HCT116 (cell line): ENCODE data around the gene ZNF112. TPM values are rescaled to one million over a fixed set of nuclear protein-coding genes. Genes with fewer than 3 reads are reported as not detected.

ENCODE experiments used
- ATAC-seq: fragments of 200-7000 bp; cut with Tn5 transposase; 2 replicates; pipeline ENCODE4 v1.9.1; 2020; ENCODE audit warnings: mild to moderate bottlenecking, moderate library complexity
- BruUV-seq: library from RNA; stranded (reverse); fragments of 400-500 nt; replicated peaks from 2 replicates; lab custom pipeline; 2021; lab: Mats Ljungman, UMichigan
- CTCF ChIA-PET: fragments of 300-600 bp; sonication (Branson Sonifier 250); formaldehyde crosslinking; loops from one replicate; lab custom pipeline; 2021; ENCODE audit warnings: antibody characterized with exemption; lab: Charles Lee
- POLR2A ChIA-PET: fragments of 300-600, 350-600 bp; sonication (Branson Sonifier 250); formaldehyde crosslinking; loops from one replicate; lab custom pipeline; 2021; ENCODE audit warnings: antibody characterized with exemption; lab: Charles Lee
- RAD21 ChIA-PET, 2 experiments: fragments of 300-600 bp; sonication (Branson Sonifier 250); formaldehyde crosslinking; loops; one replicate each; lab custom pipeline; 2023; ENCODE audit warnings: low total read pairs in 2 of 2; ENCODE audit not compliant: uncharacterized antibody in 2 of 2, unreplicated experiment in 2 of 2, low non-redundant PET in 1 of 2; lab: Charles Lee
- DNase-seq: peaks from one replicate; pipeline ENCODE4 v3.0.0-alpha.2; 2010; ENCODE audit warnings: low read depth, low spot score
- H2AFZ ChIP-seq: fragments of 200-600 bp; shearing (Covaris generic), sonication (generic); 2 replicates; pipeline ENCODE4 v1.6.1; 2017; ENCODE audit warnings: low read depth, mixed run types, mixed read lengths, antibody characterized with exemption, low read length; ENCODE audit not compliant: poor library complexity, severe bottlenecking
- H3K27ac ChIP-seq: 2 replicates; pipeline ENCODE4 v1.5.1; 2012; ENCODE audit warnings: low read depth, low read length
- H3K27me3 ChIP-seq: fragments of 200-600 bp; sonication (generic); 2 replicates; pipeline ENCODE4 v1.6.1; 2016; ENCODE audit warnings: mixed run types, low read length, mixed read lengths; ENCODE audit not compliant: insufficient read depth
- H3K36me3 ChIP-seq, 2 experiments: fragments of 200-500 bp in 1 of 2; fragments of 200-600 bp in 1 of 2; sonication (Bioruptor generic) in 1 of 2; sonication (generic) in 1 of 2; 2 replicates each; pipeline versions ENCODE4 v1.5.1 to v1.6.1; 2014 to 2016; ENCODE audit warnings: low read length in 2 of 2, inconsistent platforms in 1 of 2, mixed read lengths in 1 of 2, mixed run types in 1 of 2; ENCODE audit not compliant: insufficient read depth in 2 of 2, control insufficient read depth in 1 of 2
- H3K4me1 ChIP-seq, 2 experiments: fragments of 200-600 bp in 1 of 2; sonication (generic) in 1 of 2; 2 replicates each; pipeline versions ENCODE4 v1.5.1 to v1.6.1; 2012 to 2017; ENCODE audit warnings: low read length in 2 of 2, inconsistent platforms in 1 of 2, mild to moderate bottlenecking in 1 of 2, mixed read lengths in 1 of 2, mixed run types in 1 of 2, moderate library complexity in 1 of 2; ENCODE audit not compliant: insufficient read depth in 2 of 2, control insufficient read depth in 1 of 2
- H3K4me2 ChIP-seq: fragments of 200-600 bp; sonication (generic); 2 replicates; pipeline ENCODE4 v1.6.1; 2017; ENCODE audit warnings: mixed run types, low read length, mixed read lengths
- H3K4me3 ChIP-seq, 2 experiments: fragments of 200-600 bp in 1 of 2; sonication (generic) in 1 of 2; replicated peaks in 1 of 2; 2 replicates each; pipeline ENCODE4 v1.5.1; 2011 to 2016; ENCODE audit warnings: low read length in 2 of 2, control low read depth in 1 of 2, low read depth in 1 of 2, mild to moderate bottlenecking in 1 of 2, mixed read lengths in 1 of 2, mixed run types in 1 of 2
- H3K79me2 ChIP-seq: fragments of 200-600 bp; sonication (generic); 2 replicates; pipeline ENCODE4 v1.6.1; 2017; ENCODE audit warnings: mild to moderate bottlenecking, mixed run types, low read length, moderate library complexity, mixed read lengths; ENCODE audit not compliant: insufficient read depth
- H3K9ac ChIP-seq: fragments of 200-600 bp; sonication (generic); 2 replicates; pipeline ENCODE4 v1.6.1; 2016; ENCODE audit warnings: low read length, mixed read lengths
- H3K9me2 ChIP-seq: fragments of 200-600 bp; sonication (generic), shearing (Covaris generic); 2 replicates; pipeline ENCODE4 v1.6.1; 2017; ENCODE audit warnings: mixed run types, mild to moderate bottlenecking, moderate library complexity; ENCODE audit not compliant: insufficient read depth
- H3K9me3 ChIP-seq, 2 experiments: fragments of 200-500 bp in 1 of 2; fragments of 200-600 bp in 1 of 2; sonication (Bioruptor generic) in 1 of 2; sonication (generic) in 1 of 2; 2 replicates each; pipeline ENCODE4 v1.6.1; 2014 to 2017; ENCODE audit warnings: low read length in 2 of 2, mixed read lengths in 2 of 2, inconsistent platforms in 1 of 2, low read depth in 1 of 2, mild to moderate bottlenecking in 1 of 2, mixed run types in 1 of 2, moderate library complexity in 1 of 2; ENCODE audit not compliant: control insufficient read depth in 1 of 2, insufficient read depth in 1 of 2
- H4K20me1 ChIP-seq: fragments of 200-600 bp; sonication (generic), shearing (Covaris generic); 2 replicates; pipeline ENCODE4 v1.6.1; 2017; ENCODE audit warnings: mixed run types, mild to moderate bottlenecking, moderate library complexity; ENCODE audit not compliant: insufficient read depth
- CEBPB ChIP-seq: IDR thresholded peaks from 2 replicates; pipeline ENCODE4 v1.6.1; 2012; ENCODE audit warnings: low read depth
- CTCF ChIP-seq, 3 experiments: fragments of 200-600 bp in 1 of 3; sonication (generic) in 1 of 3; IDR thresholded peaks in 2 of 3; conservative IDR thresholded peaks in 1 of 3; 2 replicates each; pipeline ENCODE4 v1.5.1; 2012 to 2017; ENCODE audit warnings: low read depth in 2 of 3, low read length in 2 of 3, antibody characterized with exemption in 1 of 3, borderline replicate concordance in 1 of 3, control low read depth in 1 of 3, mild to moderate bottlenecking in 1 of 3, mixed read lengths in 1 of 3, mixed run types in 1 of 3, moderate library complexity in 1 of 3; ENCODE audit not compliant: insufficient read depth in 1 of 3
- EGR1 ChIP-seq: IDR thresholded peaks from 2 replicates; pipeline ENCODE4 v1.6.1; 2012; ENCODE audit warnings: low read depth
- ELF1 ChIP-seq: IDR thresholded peaks from 2 replicates; pipeline ENCODE4 v1.6.1; 2012; ENCODE audit warnings: low read depth, borderline replicate concordance
- JUND ChIP-seq: IDR thresholded peaks from 2 replicates; pipeline ENCODE4 v1.6.1; 2012
- RAD21 ChIP-seq: IDR thresholded peaks from 2 replicates; pipeline ENCODE4 v1.6.1; 2012; ENCODE audit warnings: low read depth, mild to moderate bottlenecking
- SP1 ChIP-seq: IDR thresholded peaks from 2 replicates; pipeline ENCODE4 v1.6.1; 2012; ENCODE audit warnings: low read depth
- TCF7L2 ChIP-seq: IDR thresholded peaks from 2 replicates; pipeline ENCODE4 v1.7.0; 2011; ENCODE audit warnings: borderline replicate concordance, inconsistent platforms; ENCODE audit not compliant: insufficient read depth, insufficient read length; ENCODE audit errors: extremely low read depth
- YY1 ChIP-seq: IDR thresholded peaks from 2 replicates; pipeline ENCODE4 v1.6.1; 2011; ENCODE audit warnings: low read length, low read depth, moderate library complexity, mild to moderate bottlenecking; ENCODE audit not compliant: insufficient replicate concordance; ENCODE audit errors: extremely low read depth
- ZBTB33 ChIP-seq: IDR thresholded peaks from 2 replicates; pipeline ENCODE4 v1.6.1; 2011; ENCODE audit warnings: mild to moderate bottlenecking, low read length, moderate library complexity; ENCODE audit not compliant: insufficient replicate concordance; ENCODE audit errors: extremely low read depth
- intact Hi-C: fragments of 100-400 bp; cut with micrococcal nuclease; formaldehyde crosslinking; loops from 2 replicates; pipeline ENCODE4 v1.10.0; 2022
- total RNA-seq: library from RNA; stranded (reverse); gene quantifications from one replicate; pipeline ENCODE4 v1.2.1, GENCODE V29; 2021; ENCODE audit not compliant: unreplicated experiment
- TF ChIP-seq, protein P1 (sequence below): IDR thresholded peaks from 2 replicates; pipeline ENCODE4 v1.6.1; 2012

ZNF112 gene
- total RNA-seq, 1 experiment from 2014 or later: 3.6 TPM

DNA sequence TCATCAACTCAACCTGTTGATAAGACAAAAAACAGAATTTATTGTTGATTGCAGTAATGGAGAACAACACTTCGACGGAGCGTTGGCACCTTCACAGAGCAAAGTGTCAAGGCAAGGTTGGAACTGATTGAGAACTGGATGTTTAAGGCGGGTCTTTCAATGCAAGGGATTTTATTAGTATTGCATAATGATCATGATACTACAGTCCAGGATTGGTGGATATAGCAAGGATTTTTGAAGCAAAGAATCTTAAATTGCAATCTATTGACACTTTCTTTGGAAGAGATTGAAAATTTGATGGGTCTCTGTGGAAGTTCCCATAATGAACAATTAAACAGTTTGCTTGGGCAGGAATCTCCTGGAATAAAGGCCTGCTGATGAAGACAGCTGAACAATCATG, 51.0 kb downstream of the ZNF112 start:
- DNase-seq (no peak), ATAC-seq (no peak)
- TF ChIP-seq CEBPB: no peak
- no peak for TF ChIP-seq ELF1
- no peak for TF ChIP-seq SP1
- no peak for TF ChIP-seq YY1
- TF ChIP-seq TCF7L2: no peak
- TF ChIP-seq, protein P1, sequence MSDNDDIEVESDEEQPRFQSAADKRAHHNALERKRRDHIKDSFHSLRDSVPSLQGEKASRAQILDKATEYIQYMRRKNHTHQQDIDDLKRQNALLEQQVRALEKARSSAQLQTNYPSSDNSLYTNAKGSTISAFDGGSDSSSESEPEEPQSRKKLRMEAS: no peak
- TF ChIP-seq ZBTB33: no peak
- TF ChIP-seq JUND: no peak
- no peak for TF ChIP-seq CTCF (IDR thresholded peaks at IDR 0.05 in 2 of 3, conservative IDR thresholded peaks at IDR 0.05 in 1 of 3; ENCODE audit: borderline replicate concordance in 1 of 3, insufficient read depth in 1 of 3, low read depth in 2 of 3, low read length in 2 of 3)
- TF ChIP-seq EGR1: no peak
- TF ChIP-seq RAD21: no peak
- H3K79me2 ChIP-seq: no peaks in the 10 kb centered on the region
- BruUV-seq: no TSS peak
- peaks cover 0 to 4% of the 10 kb centered on the region in 2 experiments; a peak in 1 of 4 replicates for H3K9me3 ChIP-seq
- RAD21 ChIA-PET: no interaction called here
- peaks cover 3 to 14% of the 10 kb centered on the region in 2 experiments; a peak in 3 of 4 replicates for H3K4me1 ChIP-seq
- no peaks in the 10 kb centered on the region for H3K27me3 ChIP-seq
- H3K9me2 ChIP-seq: no peaks in the 10 kb centered on the region
- no peaks in the 10 kb centered on the region for H4K20me1 ChIP-seq
- H3K4me2 ChIP-seq: peak overlapping the region; percentile 80; the same call in 1 of the 2 replicates
- no peak overlapping the region for H3K27ac ChIP-seq
- no peak overlapping the region for H3K4me3 ChIP-seq
- H2AFZ ChIP-seq: no peak overlapping the region
- no peak overlapping the region for H3K9ac ChIP-seq
- intact Hi-C loops: loop anchor here (1.0 to 2.0 kb wide), 2 partner anchors 51 to 193 kb away; partner anchors contain the start of genes ZNF112 and ZNF225
- no peaks in the 10 kb centered on the region for H3K36me3 ChIP-seq
- POLR2A ChIA-PET: no interaction called here
- CTCF ChIA-PET: no interaction called here
